HG02588 (cell line): ENCODE results near the gene FOXP1.

Source experiments
- ATAC-seq: cut with Tn5 transposase; IDR thresholded peaks from one replicate; pipeline ENCODE4 v1.9.1; 2021; ENCODE audit warnings: mild to moderate bottlenecking, moderate library complexity; ENCODE audit not compliant: unreplicated experiment

The FOXP1 gene

GRCh38 chr3:71166339-71167240 is 416.9 kb downstream of the FOXP1 start:
- ATAC-seq = no peak

GRCh38 chr3:71164881-71165280 is 418.6 kb downstream of the FOXP1 start:
- no peak for ATAC-seq

GRCh38 chr3:71163198-71163918 is 420.2 kb downstream of the FOXP1 start:
- ATAC-seq = no peak

- no peak for ATAC-seq
These were observed 421.3 kb downstream of the FOXP1 start for GRCh38 chr3:71162221-71162620.

- ATAC-seq = no peak
These were observed 422.6 kb downstream of the FOXP1 start for GRCh38 chr3:71160785-71161546.

GRCh38 chr3:71156062-71156665 is 427.4 kb downstream of the FOXP1 start:
- ATAC-seq = no peak

GRCh38 chr3:71154846-71155245 is 428.7 kb downstream of the FOXP1 start:
- no peak for ATAC-seq

GRCh38 chr3:71153713-71154112 is 429.8 kb downstream of the FOXP1 start:
- no peak for ATAC-seq

GRCh38 chr3:71152892-71153265 is 430.6 kb downstream of the FOXP1 start:
- no peak for ATAC-seq

- ATAC-seq = no peak
These were observed 431.3 kb downstream of the FOXP1 start for GRCh38 chr3:71152039-71152891.

GRCh38 chr3:71149959-71150954 is 433.3 kb downstream of the FOXP1 start:
- ATAC-seq = no peak

GRCh38 chr3:71148455-71149060 is 435.0 kb downstream of the FOXP1 start:
- no peak for ATAC-seq

- no peak for ATAC-seq
These were observed 436.9 kb downstream of the FOXP1 start for GRCh38 chr3:71146673-71147072.

- no peak for ATAC-seq
These were observed 437.6 kb downstream of the FOXP1 start for GRCh38 chr3:71145954-71146353.

GRCh38 chr3:71144525-71145253 is 438.8 kb downstream of the FOXP1 start:
- no peak for ATAC-seq

- no peak for ATAC-seq
These were observed 440.0 kb downstream of the FOXP1 start for GRCh38 chr3:71143493-71143892.

- ATAC-seq = no peak
These were observed 440.9 kb downstream of the FOXP1 start for GRCh38 chr3:71142441-71143161.
